AG09309 (cell line): Measurements from ENCODE around the gene SORCS3.

ENCODE experiments used
- DNase-seq: peaks from one replicate; pipeline ENCODE4 v3.0.0-alpha.2; 2010; ENCODE audit warnings: low read depth
- H3K4me3 ChIP-seq: 2 replicates; pipeline ENCODE4 v1.5.1; 2011; ENCODE audit warnings: mild to moderate bottlenecking, low read depth, low read length, moderate library complexity; ENCODE audit not compliant: control insufficient read depth
- TF ChIP-seq, protein P1 (sequence below): IDR thresholded peaks from 2 replicates; pipeline ENCODE4 v1.5.1; 2011; ENCODE audit warnings: mild to moderate bottlenecking, low read depth, low read length, inconsistent platforms; ENCODE audit not compliant: insufficient read depth, control insufficient read depth; ENCODE audit errors: missing control alignments

SORCS3 gene

GRCh38 chr10:105010411-105011121 lies 369.5 kb downstream of the SORCS3 start:
- TF ChIP-seq, protein P1, sequence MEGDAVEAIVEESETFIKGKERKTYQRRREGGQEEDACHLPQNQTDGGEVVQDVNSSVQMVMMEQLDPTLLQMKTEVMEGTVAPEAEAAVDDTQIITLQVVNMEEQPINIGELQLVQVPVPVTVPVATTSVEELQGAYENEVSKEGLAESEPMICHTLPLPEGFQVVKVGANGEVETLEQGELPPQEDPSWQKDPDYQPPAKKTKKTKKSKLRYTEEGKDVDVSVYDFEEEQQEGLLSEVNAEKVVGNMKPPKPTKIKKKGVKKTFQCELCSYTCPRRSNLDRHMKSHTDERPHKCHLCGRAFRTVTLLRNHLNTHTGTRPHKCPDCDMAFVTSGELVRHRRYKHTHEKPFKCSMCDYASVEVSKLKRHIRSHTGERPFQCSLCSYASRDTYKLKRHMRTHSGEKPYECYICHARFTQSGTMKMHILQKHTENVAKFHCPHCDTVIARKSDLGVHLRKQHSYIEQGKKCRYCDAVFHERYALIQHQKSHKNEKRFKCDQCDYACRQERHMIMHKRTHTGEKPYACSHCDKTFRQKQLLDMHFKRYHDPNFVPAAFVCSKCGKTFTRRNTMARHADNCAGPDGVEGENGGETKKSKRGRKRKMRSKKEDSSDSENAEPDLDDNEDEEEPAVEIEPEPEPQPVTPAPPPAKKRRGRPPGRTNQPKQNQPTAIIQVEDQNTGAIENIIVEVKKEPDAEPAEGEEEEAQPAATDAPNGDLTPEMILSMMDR = no peak
- DNase-seq = no peak
- H3K4me3 ChIP-seq = no peak overlapping the region

DNA sequence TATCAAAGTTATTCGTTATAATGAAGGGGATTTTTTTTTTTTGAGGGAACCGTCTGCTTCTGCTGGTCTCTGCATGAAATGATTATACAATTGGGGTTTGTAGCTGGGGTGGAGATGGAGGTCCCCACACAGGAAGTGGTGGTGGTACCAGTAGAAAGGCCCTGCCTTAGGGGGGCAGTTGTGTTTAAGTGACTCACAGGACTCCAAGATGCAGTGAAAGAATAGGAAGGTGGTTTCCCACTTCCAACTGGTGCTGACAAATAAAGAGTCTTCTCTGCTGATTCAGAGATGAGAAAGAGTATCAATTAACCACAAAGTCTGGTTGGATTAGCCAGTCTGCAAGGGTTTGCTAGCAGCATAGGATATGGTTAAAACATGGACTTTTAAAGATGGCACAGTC lies 376.0 kb downstream of the SORCS3 start:
- TF ChIP-seq, protein P1 = no peak
- H3K4me3 ChIP-seq = no peak overlapping the region
- no peak for DNase-seq

DNA sequence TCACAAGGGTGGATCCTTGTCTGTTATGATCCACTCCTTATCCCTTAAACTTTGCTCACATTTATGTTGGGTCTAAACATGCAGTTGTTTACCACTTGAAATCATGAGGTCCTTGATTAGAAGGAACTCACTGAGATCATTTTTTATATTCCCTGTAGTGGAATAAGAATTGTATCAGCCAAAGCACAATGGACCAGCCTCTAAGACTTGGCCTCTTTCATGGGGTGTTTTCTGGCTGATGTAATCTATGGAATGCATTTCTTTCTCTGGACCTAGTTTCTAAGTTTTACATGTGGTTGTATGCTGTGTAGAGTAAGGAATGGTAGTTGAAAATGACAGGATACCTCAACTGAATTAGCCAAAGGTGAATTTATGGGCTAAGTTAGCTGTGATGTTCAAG lies 376.6 kb downstream of the SORCS3 start:
- DNase-seq = no peak
- TF ChIP-seq, protein P1 = no peak
- no peak overlapping the region for H3K4me3 ChIP-seq

DNA sequence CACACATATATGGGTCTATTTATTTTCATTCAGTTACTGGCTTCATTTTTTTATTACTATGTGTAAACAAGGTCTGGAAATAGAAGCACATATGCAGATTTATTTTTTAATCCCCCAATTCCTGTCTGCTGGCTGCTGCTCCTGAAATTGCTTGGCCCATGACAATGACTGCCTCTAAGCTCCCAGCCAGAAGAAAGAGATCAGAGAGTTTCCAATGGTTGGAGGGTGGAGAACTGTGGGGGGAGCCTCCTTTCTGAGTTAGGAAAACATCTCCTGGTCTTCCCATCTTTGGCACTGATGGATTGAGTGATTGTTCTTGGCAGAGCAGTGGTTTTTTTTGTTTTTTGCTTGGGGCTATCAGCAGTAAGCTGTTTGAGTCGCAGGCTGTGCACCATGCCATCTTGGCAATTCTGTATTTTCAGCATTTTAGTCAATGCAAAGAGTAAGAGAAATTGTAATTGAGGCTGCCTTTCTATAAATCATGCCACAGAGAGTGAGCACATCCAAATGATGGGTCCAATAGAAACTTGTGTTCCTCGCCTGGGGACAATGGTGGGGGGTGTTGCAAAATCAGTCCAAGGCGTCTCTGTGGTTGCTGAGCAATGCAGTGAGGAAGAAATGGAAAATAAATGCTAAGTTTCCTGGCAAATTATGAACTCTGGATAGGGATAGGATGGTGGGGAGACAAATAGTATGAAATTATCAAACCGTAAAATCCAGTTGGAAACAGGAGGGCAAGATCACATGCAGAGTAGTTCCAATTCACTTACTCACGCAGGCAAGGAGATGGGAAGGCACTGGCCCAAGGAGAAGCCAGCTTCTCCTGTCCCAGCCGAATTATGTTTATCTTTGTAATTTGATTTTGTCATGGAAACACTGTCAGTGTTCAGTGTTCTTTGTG lies 382.4 kb downstream of the SORCS3 start:
- TF ChIP-seq, protein P1 = no peak
- DNase-seq = no peak

DNA sequence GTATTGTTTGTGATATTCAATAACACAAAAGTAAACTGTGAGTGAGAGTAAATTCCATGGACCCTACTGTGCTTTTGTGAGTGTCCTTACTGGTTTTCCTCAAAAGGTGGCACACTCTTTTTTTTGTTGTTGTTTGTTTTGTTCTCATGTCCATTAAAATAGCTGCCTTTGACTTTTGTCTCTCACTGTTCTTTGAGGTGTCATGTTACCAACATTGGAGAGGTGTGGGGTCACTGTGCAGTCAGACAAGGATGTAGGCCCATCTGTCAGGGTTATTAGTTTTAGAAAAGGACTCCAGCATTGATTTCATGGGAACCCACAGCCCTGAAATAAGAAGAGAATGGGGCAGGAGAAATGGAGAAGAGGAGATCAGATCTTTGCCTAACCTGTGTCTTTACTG lies 383.1 kb downstream of the SORCS3 start:
- TF ChIP-seq, protein P1 = no peak
- DNase-seq = no peak
- no peak overlapping the region for H3K4me3 ChIP-seq

More for the DNA sequence above, 382.4 kb downstream of the SORCS3 start:
- H3K4me3 ChIP-seq = no peak overlapping the region

GRCh38 chr10:105025092-105025491 lies 384.0 kb downstream of the SORCS3 start:
- TF ChIP-seq, protein P1 = no peak
- no peak overlapping the region for H3K4me3 ChIP-seq
- DNase-seq = no peak
